ENCODE data around the gene ZNF318.
"Not testable (repeated sequence)": the region's sequence is repeated elsewhere in the genome, so short reads cannot be mapped to it uniquely, and the experiment has no call there.

ZNF318 gene

GRCh38 chr6:43369174-43370002 is at the start of gene ZNF318:
ZNF318 (minus strand) TSS chr6:43369647; CDS start chr6:43369365, 282 bp downstream.
- DNase-seq (ENCODE audit: low read depth, low spot score) = peak; percentile 99

- DNase-seq (ENCODE audit: low read depth, low spot score) = no peak
Measured at GRCh38 chr6:43416935-43417334, 47.5 kb upstream of the ZNF318 start.

- not testable (repeated sequence) for DNase-seq (ENCODE audit: low read depth, low spot score)
Measured at GRCh38 chr6:43415275-43415674, 45.8 kb upstream of the ZNF318 start.

- DNase-seq (ENCODE audit: low read depth, low spot score) = no peak
Measured at GRCh38 chr6:43413002-43413401, 43.6 kb upstream of the ZNF318 start.

GRCh38 chr6:43412541-43412940 is 43.1 kb upstream of the ZNF318 start:
- DNase-seq (ENCODE audit: low read depth, low spot score) = no peak

- not testable (repeated sequence) for DNase-seq (ENCODE audit: low read depth, low spot score)
Measured at GRCh38 chr6:43410776-43411175, 41.3 kb upstream of the ZNF318 start.

GRCh38 chr6:43408259-43408658 is 38.8 kb upstream of the ZNF318 start:
- no peak for DNase-seq (ENCODE audit: low read depth, low spot score)

- no peak for DNase-seq (ENCODE audit: low read depth, low spot score)
Measured at GRCh38 chr6:43407296-43407695, 37.8 kb upstream of the ZNF318 start.

- no peak for DNase-seq (ENCODE audit: low read depth, low spot score)
Measured at GRCh38 chr6:43405354-43405753, 35.9 kb upstream of the ZNF318 start.

GRCh38 chr6:43402820-43403219 is 33.4 kb upstream of the ZNF318 start:
- DNase-seq (ENCODE audit: low read depth, low spot score) = no peak

GRCh38 chr6:43401730-43402129 is 32.3 kb upstream of the ZNF318 start:
- no peak for DNase-seq (ENCODE audit: low read depth, low spot score)

- no peak for DNase-seq (ENCODE audit: low read depth, low spot score)
Measured at GRCh38 chr6:43399932-43400487, 30.6 kb upstream of the ZNF318 start.

- no peak for DNase-seq (ENCODE audit: low read depth, low spot score)
Measured at GRCh38 chr6:43396408-43397149, 27.1 kb upstream of the ZNF318 start.

GRCh38 chr6:43395776-43396175 is 26.3 kb upstream of the ZNF318 start:
- DNase-seq (ENCODE audit: low read depth, low spot score) = peak; percentile 28

- no peak for DNase-seq (ENCODE audit: low read depth, low spot score)
Measured at GRCh38 chr6:43394982-43395381, 25.5 kb upstream of the ZNF318 start.

GRCh38 chr6:43393602-43394001 is 24.2 kb upstream of the ZNF318 start:
- DNase-seq (ENCODE audit: low read depth, low spot score) = no peak

- DNase-seq (ENCODE audit: low read depth, low spot score) = not testable (repeated sequence)
Measured at GRCh38 chr6:43393133-43393532, 23.7 kb upstream of the ZNF318 start.

- DNase-seq (ENCODE audit: low read depth, low spot score) = peak; percentile 33
Measured at GRCh38 chr6:43391440-43392031, 22.1 kb upstream of the ZNF318 start.

- DNase-seq (ENCODE audit: low read depth, low spot score) = not testable (repeated sequence)
Measured at GRCh38 chr6:43390753-43391439, 21.4 kb upstream of the ZNF318 start.

GRCh38 chr6:43389730-43390295 is 20.4 kb upstream of the ZNF318 start:
- DNase-seq (ENCODE audit: low read depth, low spot score) = no peak

- no peak for DNase-seq (ENCODE audit: low read depth, low spot score)
Measured at GRCh38 chr6:43386492-43386891, 17.0 kb upstream of the ZNF318 start.
